ENCODE data around the gene CAPN15.

GRCh38 chr16:559021-559380 is 31.5 kb downstream of the CAPN15 start:
- no peak for TF ChIP-seq POLR2AphosphoS5 (IDR thresholded peaks at IDR 0.05; ENCODE audit: low read depth, low read length)
- TF ChIP-seq POLR2A (IDR thresholded peaks at IDR 0.05; ENCODE audit: low read depth, low read length): no peak
- TF ChIP-seq TAF1 (IDR thresholded peaks at IDR 0.05; ENCODE audit: borderline replicate concordance, low read depth, low read length): no peak
